HCT116 (cell line): ENCODE results near the gene SLC4A5. TPM values are rescaled to one million over a fixed set of nuclear protein-coding genes. Genes with fewer than 3 reads are reported as not detected.

Experiments used
- ATAC-seq: fragments of 200-7000 bp; cut with Tn5 transposase; 2 replicates; pipeline ENCODE4 v1.9.1; 2020; ENCODE audit warnings: mild to moderate bottlenecking, moderate library complexity
- BruUV-seq: library from RNA; stranded (reverse); fragments of 400-500 nt; replicated peaks from 2 replicates; lab custom pipeline; 2021; lab: Mats Ljungman, UMichigan
- CTCF ChIA-PET: fragments of 300-600 bp; sonication (Branson Sonifier 250); formaldehyde crosslinking; loops from one replicate; lab custom pipeline; 2021; ENCODE audit warnings: antibody characterized with exemption; lab: Charles Lee
- POLR2A ChIA-PET: fragments of 300-600, 350-600 bp; sonication (Branson Sonifier 250); formaldehyde crosslinking; loops from one replicate; lab custom pipeline; 2021; ENCODE audit warnings: antibody characterized with exemption; lab: Charles Lee
- RAD21 ChIA-PET, 2 experiments: fragments of 300-600 bp; sonication (Branson Sonifier 250); formaldehyde crosslinking; loops; one replicate each; lab custom pipeline; 2023; ENCODE audit warnings: low total read pairs in 2 of 2; ENCODE audit not compliant: uncharacterized antibody in 2 of 2, unreplicated experiment in 2 of 2, low non-redundant PET in 1 of 2; lab: Charles Lee
- DNase-seq: peaks from one replicate; pipeline ENCODE4 v3.0.0-alpha.2; 2010; ENCODE audit warnings: low read depth, low spot score
- H2AFZ ChIP-seq: fragments of 200-600 bp; shearing (Covaris generic), sonication (generic); 2 replicates; pipeline ENCODE4 v1.6.1; 2017; ENCODE audit warnings: low read depth, mixed run types, mixed read lengths, antibody characterized with exemption, low read length; ENCODE audit not compliant: poor library complexity, severe bottlenecking
- H3K27ac ChIP-seq: 2 replicates; pipeline ENCODE4 v1.5.1; 2012; ENCODE audit warnings: low read depth, low read length
- H3K27me3 ChIP-seq: fragments of 200-600 bp; sonication (generic); 2 replicates; pipeline ENCODE4 v1.6.1; 2016; ENCODE audit warnings: mixed run types, low read length, mixed read lengths; ENCODE audit not compliant: insufficient read depth
- H3K36me3 ChIP-seq, 2 experiments: fragments of 200-500 bp in 1 of 2; fragments of 200-600 bp in 1 of 2; sonication (Bioruptor generic) in 1 of 2; sonication (generic) in 1 of 2; 2 replicates each; pipeline versions ENCODE4 v1.5.1 to v1.6.1; 2014 to 2016; ENCODE audit warnings: low read length in 2 of 2, inconsistent platforms in 1 of 2, mixed read lengths in 1 of 2, mixed run types in 1 of 2; ENCODE audit not compliant: insufficient read depth in 2 of 2, control insufficient read depth in 1 of 2
- H3K4me1 ChIP-seq, 2 experiments: fragments of 200-600 bp in 1 of 2; sonication (generic) in 1 of 2; 2 replicates each; pipeline versions ENCODE4 v1.5.1 to v1.6.1; 2012 to 2017; ENCODE audit warnings: low read length in 2 of 2, inconsistent platforms in 1 of 2, mild to moderate bottlenecking in 1 of 2, mixed read lengths in 1 of 2, mixed run types in 1 of 2, moderate library complexity in 1 of 2; ENCODE audit not compliant: insufficient read depth in 2 of 2, control insufficient read depth in 1 of 2
- H3K4me2 ChIP-seq: fragments of 200-600 bp; sonication (generic); 2 replicates; pipeline ENCODE4 v1.6.1; 2017; ENCODE audit warnings: mixed run types, low read length, mixed read lengths
- H3K4me3 ChIP-seq, 2 experiments: fragments of 200-600 bp in 1 of 2; sonication (generic) in 1 of 2; replicated peaks in 1 of 2; 2 replicates each; pipeline ENCODE4 v1.5.1; 2011 to 2016; ENCODE audit warnings: low read length in 2 of 2, control low read depth in 1 of 2, low read depth in 1 of 2, mild to moderate bottlenecking in 1 of 2, mixed read lengths in 1 of 2, mixed run types in 1 of 2
- H3K79me2 ChIP-seq: fragments of 200-600 bp; sonication (generic); 2 replicates; pipeline ENCODE4 v1.6.1; 2017; ENCODE audit warnings: mild to moderate bottlenecking, mixed run types, low read length, moderate library complexity, mixed read lengths; ENCODE audit not compliant: insufficient read depth
- H3K9ac ChIP-seq: fragments of 200-600 bp; sonication (generic); 2 replicates; pipeline ENCODE4 v1.6.1; 2016; ENCODE audit warnings: low read length, mixed read lengths
- H3K9me2 ChIP-seq: fragments of 200-600 bp; sonication (generic), shearing (Covaris generic); 2 replicates; pipeline ENCODE4 v1.6.1; 2017; ENCODE audit warnings: mixed run types, mild to moderate bottlenecking, moderate library complexity; ENCODE audit not compliant: insufficient read depth
- H3K9me3 ChIP-seq, 2 experiments: fragments of 200-500 bp in 1 of 2; fragments of 200-600 bp in 1 of 2; sonication (Bioruptor generic) in 1 of 2; sonication (generic) in 1 of 2; 2 replicates each; pipeline ENCODE4 v1.6.1; 2014 to 2017; ENCODE audit warnings: low read length in 2 of 2, mixed read lengths in 2 of 2, inconsistent platforms in 1 of 2, low read depth in 1 of 2, mild to moderate bottlenecking in 1 of 2, mixed run types in 1 of 2, moderate library complexity in 1 of 2; ENCODE audit not compliant: control insufficient read depth in 1 of 2, insufficient read depth in 1 of 2
- H4K20me1 ChIP-seq: fragments of 200-600 bp; sonication (generic), shearing (Covaris generic); 2 replicates; pipeline ENCODE4 v1.6.1; 2017; ENCODE audit warnings: mixed run types, mild to moderate bottlenecking, moderate library complexity; ENCODE audit not compliant: insufficient read depth
- ATF3 ChIP-seq: IDR thresholded peaks from 2 replicates; pipeline ENCODE4 v1.6.1; 2012
- CBX3 ChIP-seq: IDR thresholded peaks from 2 replicates; pipeline ENCODE4 v1.6.1; 2012; ENCODE audit warnings: low read depth
- CTCF ChIP-seq, 3 experiments: fragments of 200-600 bp in 1 of 3; sonication (generic) in 1 of 3; IDR thresholded peaks in 2 of 3; conservative IDR thresholded peaks in 1 of 3; 2 replicates each; pipeline ENCODE4 v1.5.1; 2012 to 2017; ENCODE audit warnings: low read depth in 2 of 3, low read length in 2 of 3, antibody characterized with exemption in 1 of 3, borderline replicate concordance in 1 of 3, control low read depth in 1 of 3, mild to moderate bottlenecking in 1 of 3, mixed read lengths in 1 of 3, mixed run types in 1 of 3, moderate library complexity in 1 of 3; ENCODE audit not compliant: insufficient read depth in 1 of 3
- EGR1 ChIP-seq: IDR thresholded peaks from 2 replicates; pipeline ENCODE4 v1.6.1; 2012; ENCODE audit warnings: low read depth
- ELF1 ChIP-seq: IDR thresholded peaks from 2 replicates; pipeline ENCODE4 v1.6.1; 2012; ENCODE audit warnings: low read depth, borderline replicate concordance
- EZH2 ChIP-seq: fragments of 200-600 bp; sonication (generic); IDR thresholded peaks from 2 replicates; pipeline ENCODE4 v1.6.1; 2017; ENCODE audit warnings: antibody characterized with exemption, mixed run types
- EZH2phosphoT487 ChIP-seq: fragments of 200-600 bp; IDR thresholded peaks from 2 replicates; pipeline ENCODE4 v1.6.1; 2018; ENCODE audit warnings: antibody characterized with exemption, borderline replicate concordance
- MAX ChIP-seq: IDR thresholded peaks from 2 replicates; pipeline ENCODE4 v1.6.1; 2012
- POLR2A ChIP-seq: IDR thresholded peaks from 2 replicates; pipeline ENCODE4 v1.7.0; 2011; ENCODE audit warnings: borderline replicate concordance; ENCODE audit not compliant: insufficient read depth, insufficient read length; ENCODE audit errors: extremely low read depth
- POLR2AphosphoS5 ChIP-seq: IDR thresholded peaks from 2 replicates; pipeline ENCODE4 v1.6.1; 2011; ENCODE audit warnings: mild to moderate bottlenecking, low read depth, low read length, moderate library complexity
- SIN3A ChIP-seq: IDR thresholded peaks from 2 replicates; pipeline ENCODE4 v1.6.1; 2012; ENCODE audit warnings: low read depth
- SP1 ChIP-seq: IDR thresholded peaks from 2 replicates; pipeline ENCODE4 v1.6.1; 2012; ENCODE audit warnings: low read depth
- YY1 ChIP-seq: IDR thresholded peaks from 2 replicates; pipeline ENCODE4 v1.6.1; 2011; ENCODE audit warnings: low read length, low read depth, moderate library complexity, mild to moderate bottlenecking; ENCODE audit not compliant: insufficient replicate concordance; ENCODE audit errors: extremely low read depth
- ZBTB33 ChIP-seq: IDR thresholded peaks from 2 replicates; pipeline ENCODE4 v1.6.1; 2011; ENCODE audit warnings: mild to moderate bottlenecking, low read length, moderate library complexity; ENCODE audit not compliant: insufficient replicate concordance; ENCODE audit errors: extremely low read depth
- ZFX ChIP-seq: fragments of 450-650 bp; IDR thresholded peaks from 2 replicates; pipeline ENCODE4 v1.6.1; 2017
- ZNF274 ChIP-seq: fragments of 200-500 bp; sonication (Bioruptor generic); IDR thresholded peaks from 2 replicates; pipeline ENCODE4 v1.6.1; 2014; ENCODE audit warnings: mild to moderate bottlenecking, low read depth, low read length, inconsistent platforms
- intact Hi-C: fragments of 100-400 bp; cut with micrococcal nuclease; formaldehyde crosslinking; loops from 2 replicates; pipeline ENCODE4 v1.10.0; 2022
- total RNA-seq: library from RNA; stranded (reverse); gene quantifications from one replicate; pipeline ENCODE4 v1.2.1, GENCODE V29; 2021; ENCODE audit not compliant: unreplicated experiment

Gene SLC4A5
- total RNA-seq, 1 experiment from 2014 or later: 0.91 TPM

- H3K27ac ChIP-seq: no peak overlapping the region
- no peaks in the 10 kb centered on the region for H4K20me1 ChIP-seq
- TF ChIP-seq MAX: no peak
- no peak for TF ChIP-seq ATF3
- no peak for TF ChIP-seq ZBTB33
- TF ChIP-seq YY1: no peak
- no peak for TF ChIP-seq ZFX
- TF ChIP-seq SP1: no peak
- TF ChIP-seq EZH2phosphoT487: no peak
- TF ChIP-seq EZH2: no peak
- no peak for TF ChIP-seq ELF1
- TF ChIP-seq POLR2A: no peak
- TF ChIP-seq ZNF274: no peak
- no peak for TF ChIP-seq EGR1
- no peak for TF ChIP-seq CBX3
- no peak for TF ChIP-seq POLR2AphosphoS5
- TF ChIP-seq CTCF (IDR thresholded peaks at IDR 0.05 in 2 of 3, conservative IDR thresholded peaks at IDR 0.05 in 1 of 3; ENCODE audit: borderline replicate concordance in 1 of 3, insufficient read depth in 1 of 3, low read depth in 2 of 3, low read length in 2 of 3): no peak
- TF ChIP-seq SIN3A: no peak
- RAD21 ChIA-PET: no interaction called here
- intact Hi-C loops: no loop called here
- CTCF ChIA-PET: no interaction called here
- H3K36me3 ChIP-seq: no peaks in the 10 kb centered on the region
- no peak overlapping the region for H2AFZ ChIP-seq
- POLR2A ChIA-PET: no interaction called here
- no peaks in the 10 kb centered on the region for H3K79me2 ChIP-seq
- no peak overlapping the region for H3K9ac ChIP-seq
- DNase-seq: no peak
- no peaks in the 10 kb centered on the region for H3K27me3 ChIP-seq
- no TSS peak for BruUV-seq
- ATAC-seq: no peak
- H3K9me3 ChIP-seq: no peaks in the 10 kb centered on the region
- 0 out of 4 replicates have a peak, but pooled peaks cover 2 to 6% of the 10 kb centered on the region in 2 experiments for H3K4me1 ChIP-seq
- H3K4me2 ChIP-seq: no peak overlapping the region
- no peak overlapping the region for H3K4me3 ChIP-seq
- H3K9me2 ChIP-seq: no peaks in the 10 kb centered on the region
Measured at GRCh38 chr2:74225698-74226459, 117.3 kb downstream of the SLC4A5 start.
